ENCODE data around the gene LIN7B. TPM values are rescaled to one million over a fixed set of nuclear protein-coding genes. Genes with fewer than 3 reads are reported as not detected.

The LIN7B gene
- total and polyA plus RNA-seq, 9 of the 15 experiments (the other 6 are each of a cell fraction or from before 2014, with no cell fraction given) = 0.89 to 15.7 (median 4.0) TPM

GRCh38 chr19:49140951-49141350, 26.8 kb downstream of the LIN7B start (continued):
- TF ChIP-seq, protein P1, sequence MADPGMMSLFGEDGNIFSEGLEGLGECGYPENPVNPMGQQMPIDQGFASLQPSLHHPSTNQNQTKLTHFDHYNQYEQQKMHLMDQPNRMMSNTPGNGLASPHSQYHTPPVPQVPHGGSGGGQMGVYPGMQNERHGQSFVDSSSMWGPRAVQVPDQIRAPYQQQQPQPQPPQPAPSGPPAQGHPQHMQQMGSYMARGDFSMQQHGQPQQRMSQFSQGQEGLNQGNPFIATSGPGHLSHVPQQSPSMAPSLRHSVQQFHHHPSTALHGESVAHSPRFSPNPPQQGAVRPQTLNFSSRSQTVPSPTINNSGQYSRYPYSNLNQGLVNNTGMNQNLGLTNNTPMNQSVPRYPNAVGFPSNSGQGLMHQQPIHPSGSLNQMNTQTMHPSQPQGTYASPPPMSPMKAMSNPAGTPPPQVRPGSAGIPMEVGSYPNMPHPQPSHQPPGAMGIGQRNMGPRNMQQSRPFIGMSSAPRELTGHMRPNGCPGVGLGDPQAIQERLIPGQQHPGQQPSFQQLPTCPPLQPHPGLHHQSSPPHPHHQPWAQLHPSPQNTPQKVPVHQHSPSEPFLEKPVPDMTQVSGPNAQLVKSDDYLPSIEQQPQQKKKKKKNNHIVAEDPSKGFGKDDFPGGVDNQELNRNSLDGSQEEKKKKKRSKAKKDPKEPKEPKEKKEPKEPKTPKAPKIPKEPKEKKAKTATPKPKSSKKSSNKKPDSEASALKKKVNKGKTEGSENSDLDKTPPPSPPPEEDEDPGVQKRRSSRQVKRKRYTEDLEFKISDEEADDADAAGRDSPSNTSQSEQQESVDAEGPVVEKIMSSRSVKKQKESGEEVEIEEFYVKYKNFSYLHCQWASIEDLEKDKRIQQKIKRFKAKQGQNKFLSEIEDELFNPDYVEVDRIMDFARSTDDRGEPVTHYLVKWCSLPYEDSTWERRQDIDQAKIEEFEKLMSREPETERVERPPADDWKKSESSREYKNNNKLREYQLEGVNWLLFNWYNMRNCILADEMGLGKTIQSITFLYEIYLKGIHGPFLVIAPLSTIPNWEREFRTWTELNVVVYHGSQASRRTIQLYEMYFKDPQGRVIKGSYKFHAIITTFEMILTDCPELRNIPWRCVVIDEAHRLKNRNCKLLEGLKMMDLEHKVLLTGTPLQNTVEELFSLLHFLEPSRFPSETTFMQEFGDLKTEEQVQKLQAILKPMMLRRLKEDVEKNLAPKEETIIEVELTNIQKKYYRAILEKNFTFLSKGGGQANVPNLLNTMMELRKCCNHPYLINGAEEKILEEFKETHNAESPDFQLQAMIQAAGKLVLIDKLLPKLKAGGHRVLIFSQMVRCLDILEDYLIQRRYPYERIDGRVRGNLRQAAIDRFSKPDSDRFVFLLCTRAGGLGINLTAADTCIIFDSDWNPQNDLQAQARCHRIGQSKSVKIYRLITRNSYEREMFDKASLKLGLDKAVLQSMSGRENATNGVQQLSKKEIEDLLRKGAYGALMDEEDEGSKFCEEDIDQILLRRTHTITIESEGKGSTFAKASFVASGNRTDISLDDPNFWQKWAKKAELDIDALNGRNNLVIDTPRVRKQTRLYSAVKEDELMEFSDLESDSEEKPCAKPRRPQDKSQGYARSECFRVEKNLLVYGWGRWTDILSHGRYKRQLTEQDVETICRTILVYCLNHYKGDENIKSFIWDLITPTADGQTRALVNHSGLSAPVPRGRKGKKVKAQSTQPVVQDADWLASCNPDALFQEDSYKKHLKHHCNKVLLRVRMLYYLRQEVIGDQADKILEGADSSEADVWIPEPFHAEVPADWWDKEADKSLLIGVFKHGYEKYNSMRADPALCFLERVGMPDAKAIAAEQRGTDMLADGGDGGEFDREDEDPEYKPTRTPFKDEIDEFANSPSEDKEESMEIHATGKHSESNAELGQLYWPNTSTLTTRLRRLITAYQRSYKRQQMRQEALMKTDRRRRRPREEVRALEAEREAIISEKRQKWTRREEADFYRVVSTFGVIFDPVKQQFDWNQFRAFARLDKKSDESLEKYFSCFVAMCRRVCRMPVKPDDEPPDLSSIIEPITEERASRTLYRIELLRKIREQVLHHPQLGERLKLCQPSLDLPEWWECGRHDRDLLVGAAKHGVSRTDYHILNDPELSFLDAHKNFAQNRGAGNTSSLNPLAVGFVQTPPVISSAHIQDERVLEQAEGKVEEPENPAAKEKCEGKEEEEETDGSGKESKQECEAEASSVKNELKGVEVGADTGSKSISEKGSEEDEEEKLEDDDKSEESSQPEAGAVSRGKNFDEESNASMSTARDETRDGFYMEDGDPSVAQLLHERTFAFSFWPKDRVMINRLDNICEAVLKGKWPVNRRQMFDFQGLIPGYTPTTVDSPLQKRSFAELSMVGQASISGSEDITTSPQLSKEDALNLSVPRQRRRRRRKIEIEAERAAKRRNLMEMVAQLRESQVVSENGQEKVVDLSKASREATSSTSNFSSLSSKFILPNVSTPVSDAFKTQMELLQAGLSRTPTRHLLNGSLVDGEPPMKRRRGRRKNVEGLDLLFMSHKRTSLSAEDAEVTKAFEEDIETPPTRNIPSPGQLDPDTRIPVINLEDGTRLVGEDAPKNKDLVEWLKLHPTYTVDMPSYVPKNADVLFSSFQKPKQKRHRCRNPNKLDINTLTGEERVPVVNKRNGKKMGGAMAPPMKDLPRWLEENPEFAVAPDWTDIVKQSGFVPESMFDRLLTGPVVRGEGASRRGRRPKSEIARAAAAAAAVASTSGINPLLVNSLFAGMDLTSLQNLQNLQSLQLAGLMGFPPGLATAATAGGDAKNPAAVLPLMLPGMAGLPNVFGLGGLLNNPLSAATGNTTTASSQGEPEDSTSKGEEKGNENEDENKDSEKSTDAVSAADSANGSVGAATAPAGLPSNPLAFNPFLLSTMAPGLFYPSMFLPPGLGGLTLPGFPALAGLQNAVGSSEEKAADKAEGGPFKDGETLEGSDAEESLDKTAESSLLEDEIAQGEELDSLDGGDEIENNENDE (IDR thresholded peaks at IDR 0.05; ENCODE audit: low read depth, low read length) = no peak
- TF ChIP-seq HMBOX1 (IDR thresholded peaks at IDR 0.05) = no peak
- TF ChIP-seq NFRKB (IDR thresholded peaks at IDR 0.05; ENCODE audit: low read depth) = no peak
- TF ChIP-seq ZFX (CRISPR knock-in tag; IDR thresholded peaks at IDR 0.05) = no peak
- no peak for TF ChIP-seq KAT2B (IDR thresholded peaks at IDR 0.05; ENCODE audit: low read depth, low read length)
- TF ChIP-seq CHCHD3 (CRISPR knock-in tag; IDR thresholded peaks at IDR 0.05) = no peak
- no peak for TF ChIP-seq ZNF551 (CRISPR knock-in tag; IDR thresholded peaks at IDR 0.05)
- TF ChIP-seq, protein P2, sequence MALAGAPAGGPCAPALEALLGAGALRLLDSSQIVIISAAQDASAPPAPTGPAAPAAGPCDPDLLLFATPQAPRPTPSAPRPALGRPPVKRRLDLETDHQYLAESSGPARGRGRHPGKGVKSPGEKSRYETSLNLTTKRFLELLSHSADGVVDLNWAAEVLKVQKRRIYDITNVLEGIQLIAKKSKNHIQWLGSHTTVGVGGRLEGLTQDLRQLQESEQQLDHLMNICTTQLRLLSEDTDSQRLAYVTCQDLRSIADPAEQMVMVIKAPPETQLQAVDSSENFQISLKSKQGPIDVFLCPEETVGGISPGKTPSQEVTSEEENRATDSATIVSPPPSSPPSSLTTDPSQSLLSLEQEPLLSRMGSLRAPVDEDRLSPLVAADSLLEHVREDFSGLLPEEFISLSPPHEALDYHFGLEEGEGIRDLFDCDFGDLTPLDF (CRISPR knock-in tag; IDR thresholded peaks at IDR 0.05) = no peak
- no peak for TF ChIP-seq FUS (optimal IDR thresholded peaks at IDR 0.05; ENCODE audit: low read depth, low read length)
